Retinal pigment epithelial cell (primary cell): Measurements from ENCODE around the gene LRRC4.
A peak's percentile ranks its signal among the peaks of the same experiment; 100 is the strongest.

Source experiments
- DNase-seq: peaks from one replicate; pipeline ENCODE4 v3.0.0-alpha.2; 2010; ENCODE audit warnings: low read depth
- H3K4me3 ChIP-seq: 2 replicates; pipeline ENCODE4 v1.5.1; 2011; ENCODE audit warnings: mild to moderate bottlenecking, low read length, control low read depth, moderate library complexity
- CTCF ChIP-seq: conservative IDR thresholded peaks from 2 replicates; pipeline ENCODE4 v1.5.1; 2011; ENCODE audit warnings: low read depth, low read length, control low read depth, inconsistent platforms

LRRC4 gene

GRCh38 chr7:128060018-128060417 is 28.8 kb upstream of the LRRC4 start:
- peak; percentile 24 for TF ChIP-seq CTCF
- no peak for DNase-seq
- no peak overlapping the region for H3K4me3 ChIP-seq

- TF ChIP-seq CTCF: no peak
- H3K4me3 ChIP-seq: no peak overlapping the region
- DNase-seq: no peak
These were observed 28.1 kb upstream of the LRRC4 start for GRCh38 chr7:128059143-128059988.

GRCh38 chr7:128057909-128058308 is 26.7 kb upstream of the LRRC4 start:
- no peak overlapping the region for H3K4me3 ChIP-seq
- TF ChIP-seq CTCF: no peak
- no peak for DNase-seq

DNA sequence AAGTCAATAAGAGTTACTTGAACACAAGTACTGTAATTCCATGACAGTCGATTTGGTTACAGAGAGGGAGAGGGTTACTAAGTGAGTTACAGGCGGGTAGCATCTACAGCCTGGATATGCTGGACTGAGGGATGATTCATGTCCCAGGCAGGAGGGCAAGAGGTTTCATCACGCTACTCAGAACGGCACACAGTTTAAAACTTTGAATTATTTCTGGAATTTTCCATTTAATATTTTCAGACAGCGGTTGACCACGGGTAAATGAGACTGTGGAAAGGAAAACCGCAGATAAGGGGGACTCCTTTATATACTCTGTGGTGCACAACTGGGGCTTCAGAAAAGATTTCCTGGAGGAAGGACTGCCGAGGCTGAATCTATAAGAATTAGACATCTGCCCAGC is 25.7 kb upstream of the LRRC4 start:
- no peak for TF ChIP-seq CTCF
- H3K4me3 ChIP-seq: no peak overlapping the region
- no peak for DNase-seq

GRCh38 chr7:128055637-128056036 is 24.4 kb upstream of the LRRC4 start:
- no peak for TF ChIP-seq CTCF
- no peak overlapping the region for H3K4me3 ChIP-seq
- DNase-seq: no peak

DNA sequence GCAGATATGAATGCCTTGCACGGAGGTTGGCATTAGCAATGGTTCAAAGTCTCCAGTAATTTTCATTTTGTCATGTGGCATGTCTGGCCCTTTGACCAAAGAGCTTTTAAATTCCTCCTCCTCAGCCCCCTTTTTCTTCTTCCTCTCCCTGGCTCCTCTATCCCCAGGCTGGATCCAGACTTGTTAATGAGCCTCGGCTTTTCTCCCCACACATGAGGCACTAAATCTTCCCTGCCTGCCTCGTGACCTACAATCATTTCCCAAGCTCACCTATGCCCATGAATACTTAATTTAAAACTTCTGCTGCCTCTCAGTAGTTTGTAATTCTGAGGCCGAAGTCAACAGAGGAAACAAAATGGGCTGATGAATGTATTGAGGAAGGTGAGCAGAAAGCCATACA is 23.3 kb upstream of the LRRC4 start:
- H3K4me3 ChIP-seq: no peak overlapping the region
- TF ChIP-seq CTCF: no peak
- no peak for DNase-seq

- no peak overlapping the region for H3K4me3 ChIP-seq
- DNase-seq: no peak
- TF ChIP-seq CTCF: no peak
These were observed 22.8 kb upstream of the LRRC4 start for GRCh38 chr7:128053991-128054390.
